NOMO-1 treated with DMSO at 0.1 percent for 48 hours (cell line): ENCODE results near the gene TMEM256.

Experiments
- DNase-seq: peaks from one replicate; lab custom pipeline; 2025; ENCODE audit not compliant: unreplicated experiment; lab: John Stamatoyannopoulos, UW

Gene TMEM256

DNA sequence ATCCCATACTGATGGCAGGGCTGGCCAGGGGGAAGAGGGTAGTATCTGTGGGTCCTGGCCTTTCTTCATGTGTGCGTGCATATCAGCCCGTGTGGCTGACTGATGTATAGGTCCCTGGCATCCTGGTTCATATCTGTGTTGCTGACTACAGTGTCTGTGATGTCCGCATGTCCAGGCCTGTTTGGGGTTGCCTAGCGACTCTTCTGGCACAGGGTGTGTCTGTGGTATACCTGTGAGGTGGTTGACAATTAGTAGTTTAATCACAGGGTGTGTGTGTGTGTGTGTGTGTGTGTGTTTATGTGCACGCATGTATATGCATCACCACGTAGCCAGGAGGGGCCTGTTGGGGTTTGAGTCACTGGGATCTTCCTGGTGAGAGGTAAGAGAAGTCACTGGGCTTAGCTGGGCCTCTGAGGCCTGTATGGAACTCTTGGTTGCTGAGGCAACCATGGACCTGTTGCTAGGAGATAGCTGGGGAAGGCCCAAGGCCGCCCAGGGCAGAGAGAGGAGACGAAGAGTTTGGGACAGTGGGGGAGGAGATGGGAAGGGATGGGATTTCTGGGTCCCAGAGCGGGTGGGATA, 49.5 kb downstream of the TMEM256 start:
- no peak for DNase-seq
